ENCODE measurements around the gene SLC7A1. TPM values are rescaled to one million over a fixed set of nuclear protein-coding genes. Genes with fewer than 3 reads are reported as not detected.

Gene SLC7A1
- total and polyA plus RNA-seq, 2 experiments from 2014 or later, result 10.1 to 16.2 TPM

DNA sequence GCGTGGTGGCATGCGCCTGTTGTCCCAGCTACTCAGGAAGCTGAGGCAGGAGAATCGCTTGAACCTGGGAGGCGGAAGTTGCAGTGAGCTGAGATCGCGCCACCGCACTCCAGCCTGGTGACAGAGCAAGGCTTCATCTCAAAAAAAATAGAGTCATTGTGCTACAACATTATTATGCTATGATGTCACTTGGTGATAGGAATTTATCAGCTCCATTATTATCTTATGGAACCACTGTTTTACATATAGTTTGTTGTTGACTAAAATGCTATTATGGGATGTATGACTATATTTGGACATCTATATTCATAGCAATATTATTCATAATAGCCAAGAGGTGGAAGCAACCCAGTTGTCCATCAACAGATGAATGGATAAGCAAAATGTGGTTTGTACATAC is 26.4 kb upstream of the SLC7A1 start:
- Histone ChIP-seq H4K20me1 (ENCODE audit: insufficient read depth, poor library complexity, severe bottlenecking) (no peaks in the 10 kb centered on the region), H2AFZ (no peak overlapping the region), H3K9me2 (replicated peaks; ENCODE audit: insufficient read depth) (no peaks in the 10 kb centered on the region), H3K4me3 (no peak overlapping the region), H3K79me2 (no peaks in the 10 kb centered on the region), H3K4me1 (ENCODE audit: insufficient read depth) (no peaks in the 10 kb centered on the region), H3K27ac (no peak overlapping the region), H3K36me3 (replicated peaks; ENCODE audit: insufficient read depth, low read depth) (no peaks in the 10 kb centered on the region), H3K9me3 (ENCODE audit: low read depth) (no peaks in the 10 kb centered on the region), H3K4me2 (no peak overlapping the region), H3K27me3 (no peaks in the 10 kb centered on the region)
- 83% methylated on average over 7 of the region's 7 CpGs for WGBS (ENCODE audit: low lambda C conversion rate, missing lambda C conversion rate)
- TF ChIP-seq EZH2phosphoT487 (IDR thresholded peaks at IDR 0.05; ENCODE audit: low read depth, severe bottlenecking, unreplicated experiment) (no peak), EZH2 (IDR thresholded peaks at IDR 0.05; ENCODE audit: borderline replicate concordance) (no peak)
- TF ChIP-seq, protein P1, sequence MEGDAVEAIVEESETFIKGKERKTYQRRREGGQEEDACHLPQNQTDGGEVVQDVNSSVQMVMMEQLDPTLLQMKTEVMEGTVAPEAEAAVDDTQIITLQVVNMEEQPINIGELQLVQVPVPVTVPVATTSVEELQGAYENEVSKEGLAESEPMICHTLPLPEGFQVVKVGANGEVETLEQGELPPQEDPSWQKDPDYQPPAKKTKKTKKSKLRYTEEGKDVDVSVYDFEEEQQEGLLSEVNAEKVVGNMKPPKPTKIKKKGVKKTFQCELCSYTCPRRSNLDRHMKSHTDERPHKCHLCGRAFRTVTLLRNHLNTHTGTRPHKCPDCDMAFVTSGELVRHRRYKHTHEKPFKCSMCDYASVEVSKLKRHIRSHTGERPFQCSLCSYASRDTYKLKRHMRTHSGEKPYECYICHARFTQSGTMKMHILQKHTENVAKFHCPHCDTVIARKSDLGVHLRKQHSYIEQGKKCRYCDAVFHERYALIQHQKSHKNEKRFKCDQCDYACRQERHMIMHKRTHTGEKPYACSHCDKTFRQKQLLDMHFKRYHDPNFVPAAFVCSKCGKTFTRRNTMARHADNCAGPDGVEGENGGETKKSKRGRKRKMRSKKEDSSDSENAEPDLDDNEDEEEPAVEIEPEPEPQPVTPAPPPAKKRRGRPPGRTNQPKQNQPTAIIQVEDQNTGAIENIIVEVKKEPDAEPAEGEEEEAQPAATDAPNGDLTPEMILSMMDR (IDR thresholded peaks at IDR 0.05; ENCODE audit: poor library complexity), result no peak
- DNase-seq (ENCODE audit: low spot score), result no peak

DNA sequence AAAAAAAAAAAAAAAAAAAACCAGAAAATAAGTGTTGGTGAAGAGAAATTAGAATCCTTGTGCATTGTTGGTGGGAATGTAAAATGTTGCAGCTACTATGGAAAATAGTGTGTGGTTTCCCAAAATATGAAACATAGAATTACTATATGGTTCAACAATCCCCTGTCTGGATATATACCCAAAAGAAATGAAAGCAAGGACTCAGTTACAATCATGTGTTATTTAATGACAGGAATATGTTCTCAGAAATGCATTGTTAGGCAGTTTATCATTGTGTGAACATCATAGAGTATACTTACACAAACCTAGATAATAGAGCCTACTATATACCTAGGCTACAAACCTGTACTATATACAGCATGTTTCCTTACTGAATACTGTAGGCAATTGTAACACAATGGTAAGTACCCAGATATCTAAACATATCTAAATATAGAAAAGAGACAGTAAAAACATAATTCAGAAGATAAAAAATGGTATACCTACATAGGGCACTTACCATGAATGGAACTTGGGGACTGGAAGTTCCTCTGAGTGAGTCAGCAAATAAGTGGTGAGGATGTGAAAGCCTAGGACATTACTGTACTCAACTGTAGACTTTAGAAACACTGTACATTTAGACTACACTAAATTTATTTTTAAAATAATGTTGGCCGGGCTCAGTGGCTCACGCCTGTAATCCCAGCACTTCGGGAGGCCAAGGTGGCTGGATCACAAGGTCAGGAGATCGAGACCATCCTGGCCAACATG is 25.7 kb upstream of the SLC7A1 start:
- H3K27ac ChIP-seq, result no peak overlapping the region
- H3K27me3 ChIP-seq, result no peaks in the 10 kb centered on the region
- H3K79me2 ChIP-seq, result no peaks in the 10 kb centered on the region
- WGBS (ENCODE audit: low lambda C conversion rate, missing lambda C conversion rate), result 95% methylated on average over 4 of the region's 4 CpGs
- H3K9me2 ChIP-seq (replicated peaks; ENCODE audit: insufficient read depth), result no peaks in the 10 kb centered on the region
- no peak for DNase-seq (ENCODE audit: low spot score)
- TF ChIP-seq EZH2 (IDR thresholded peaks at IDR 0.05; ENCODE audit: borderline replicate concordance), result no peak
- TF ChIP-seq, protein P1 (IDR thresholded peaks at IDR 0.05; ENCODE audit: poor library complexity), result no peak
- TF ChIP-seq EZH2phosphoT487 (IDR thresholded peaks at IDR 0.05; ENCODE audit: low read depth, severe bottlenecking, unreplicated experiment), result no peak
- H3K4me3 ChIP-seq, result no peak overlapping the region
- H4K20me1 ChIP-seq (ENCODE audit: insufficient read depth, poor library complexity, severe bottlenecking), result no peaks in the 10 kb centered on the region
- no peaks in the 10 kb centered on the region for H3K9me3 ChIP-seq (ENCODE audit: low read depth)
- H3K4me2 ChIP-seq, result no peak overlapping the region
- H3K4me1 ChIP-seq (ENCODE audit: insufficient read depth), result no peaks in the 10 kb centered on the region
- H2AFZ ChIP-seq, result no peak overlapping the region
- H3K36me3 ChIP-seq (replicated peaks; ENCODE audit: insufficient read depth, low read depth), result no peaks in the 10 kb centered on the region

DNA sequence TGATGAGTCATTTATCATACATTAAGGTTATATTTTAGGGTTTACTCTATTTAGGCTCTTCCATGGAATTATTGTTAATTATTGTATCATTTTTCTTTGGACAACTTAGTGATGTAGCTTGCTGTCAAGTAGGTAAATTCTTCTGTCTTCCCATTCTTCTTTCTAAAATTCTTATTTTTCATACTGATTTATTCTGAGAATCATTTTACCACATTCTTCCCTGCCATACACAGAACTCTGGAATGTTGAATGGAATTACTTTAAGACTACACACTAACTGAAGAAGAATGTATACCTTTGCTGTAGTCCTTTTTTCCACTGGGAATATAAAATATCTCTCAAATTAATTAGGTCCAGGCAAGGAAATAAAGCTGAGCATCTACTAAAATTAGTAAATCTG is 24.5 kb upstream of the SLC7A1 start:
- TF ChIP-seq EZH2phosphoT487 (IDR thresholded peaks at IDR 0.05; ENCODE audit: low read depth, severe bottlenecking, unreplicated experiment) (no peak), EZH2 (IDR thresholded peaks at IDR 0.05; ENCODE audit: borderline replicate concordance) (no peak)
- TF ChIP-seq, protein P1 (IDR thresholded peaks at IDR 0.05; ENCODE audit: poor library complexity), result no peak
- no peak overlapping the region for H3K27ac ChIP-seq
- no peaks in the 10 kb centered on the region for H3K27me3 ChIP-seq
- H3K79me2 ChIP-seq, result no peaks in the 10 kb centered on the region
- H3K9me2 ChIP-seq (replicated peaks; ENCODE audit: insufficient read depth), result no peaks in the 10 kb centered on the region
- DNase-seq (ENCODE audit: low spot score), result no peak
- H2AFZ ChIP-seq, result no peak overlapping the region
- H3K4me2 ChIP-seq, result no peak overlapping the region
- H4K20me1 ChIP-seq (ENCODE audit: insufficient read depth, poor library complexity, severe bottlenecking), result no peaks in the 10 kb centered on the region
- no peaks in the 10 kb centered on the region for H3K36me3 ChIP-seq (replicated peaks; ENCODE audit: insufficient read depth, low read depth)
- H3K4me1 ChIP-seq (ENCODE audit: insufficient read depth), result no peaks in the 10 kb centered on the region
- no peak overlapping the region for H3K4me3 ChIP-seq
- H3K9me3 ChIP-seq (ENCODE audit: low read depth), result no peaks in the 10 kb centered on the region

Measured in hepatocyte (in vitro differentiated cells).